ENCODE measurements around the gene ZNF862. TPM values are rescaled to one million over a fixed set of nuclear protein-coding genes. Genes with fewer than 3 reads are reported as not detected.

Gene ZNF862
- total RNA-seq, 1 donor: 8.7 TPM

DNA sequence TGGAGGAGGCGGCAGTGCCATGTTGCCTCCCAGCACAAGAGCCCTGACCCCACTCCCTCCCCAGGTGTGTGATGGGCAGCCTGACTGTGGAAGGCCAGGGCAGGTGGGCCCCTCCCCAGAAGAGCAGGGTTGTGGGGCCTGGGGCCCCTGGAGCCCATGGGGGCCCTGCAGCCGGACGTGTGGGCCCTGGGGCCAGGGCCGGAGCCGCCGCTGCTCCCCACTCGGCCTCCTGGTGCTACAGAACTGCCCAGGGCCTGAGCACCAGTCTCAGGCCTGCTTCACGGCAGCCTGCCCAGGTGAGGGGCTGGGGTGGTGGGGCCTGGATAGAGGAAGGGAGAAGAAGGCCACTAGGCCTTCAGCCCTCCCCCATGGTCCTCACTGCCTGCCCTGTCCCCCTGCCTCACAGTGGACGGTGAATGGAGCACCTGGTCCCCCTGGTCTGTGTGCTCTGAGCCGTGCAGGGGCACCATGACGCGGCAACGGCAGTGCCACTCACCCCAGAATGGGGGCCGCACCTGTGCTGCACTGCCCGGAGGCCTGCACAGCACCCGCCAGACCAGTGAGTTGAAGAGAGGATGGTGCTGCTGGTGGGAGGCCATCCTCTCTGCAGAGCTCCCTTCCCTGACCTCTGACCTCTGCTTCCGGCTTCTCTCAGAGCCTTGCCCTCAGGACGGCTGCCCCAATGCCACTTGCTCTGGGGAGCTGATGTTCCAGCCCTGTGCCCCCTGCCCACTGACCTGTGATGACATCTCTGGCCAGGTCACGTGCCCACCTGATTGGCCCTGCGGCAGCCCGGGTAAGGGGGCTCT, 46.6 kb upstream of the ZNF862 start:
- Histone ChIP-seq H3K9me3 (ENCODE audit: low read depth, low read length) (no peaks in the 10 kb centered on the region), H3K27me3 (ENCODE audit: insufficient read depth, low read length) (peaks cover 4% of the 10 kb centered on the region), H3K4me3 (ENCODE audit: insufficient read depth, low read length) (no peak overlapping the region), H3K36me3 (ENCODE audit: insufficient read depth, low read length) (no peaks in the 10 kb centered on the region), H3K79me2 (ENCODE audit: insufficient read depth, low read length) (no peaks in the 10 kb centered on the region), H3K4me1 (ENCODE audit: insufficient read depth, low read length) (no peaks in the 10 kb centered on the region), H4K20me1 (ENCODE audit: insufficient read depth, low read length) (no peaks in the 10 kb centered on the region), H3K27ac (ENCODE audit: low read depth, low read length) (no peak overlapping the region), H3K4me2 (ENCODE audit: insufficient read depth, low read length) (no peak overlapping the region), H2AFZ (ENCODE audit: low read length) (no peak overlapping the region)
- TF ChIP-seq, protein P1, sequence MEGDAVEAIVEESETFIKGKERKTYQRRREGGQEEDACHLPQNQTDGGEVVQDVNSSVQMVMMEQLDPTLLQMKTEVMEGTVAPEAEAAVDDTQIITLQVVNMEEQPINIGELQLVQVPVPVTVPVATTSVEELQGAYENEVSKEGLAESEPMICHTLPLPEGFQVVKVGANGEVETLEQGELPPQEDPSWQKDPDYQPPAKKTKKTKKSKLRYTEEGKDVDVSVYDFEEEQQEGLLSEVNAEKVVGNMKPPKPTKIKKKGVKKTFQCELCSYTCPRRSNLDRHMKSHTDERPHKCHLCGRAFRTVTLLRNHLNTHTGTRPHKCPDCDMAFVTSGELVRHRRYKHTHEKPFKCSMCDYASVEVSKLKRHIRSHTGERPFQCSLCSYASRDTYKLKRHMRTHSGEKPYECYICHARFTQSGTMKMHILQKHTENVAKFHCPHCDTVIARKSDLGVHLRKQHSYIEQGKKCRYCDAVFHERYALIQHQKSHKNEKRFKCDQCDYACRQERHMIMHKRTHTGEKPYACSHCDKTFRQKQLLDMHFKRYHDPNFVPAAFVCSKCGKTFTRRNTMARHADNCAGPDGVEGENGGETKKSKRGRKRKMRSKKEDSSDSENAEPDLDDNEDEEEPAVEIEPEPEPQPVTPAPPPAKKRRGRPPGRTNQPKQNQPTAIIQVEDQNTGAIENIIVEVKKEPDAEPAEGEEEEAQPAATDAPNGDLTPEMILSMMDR (IDR thresholded peaks at IDR 0.05; ENCODE audit: extremely low read depth, low read depth, low read length): no peak
- DNase-seq (ENCODE audit: insufficient read length, low spot score, missing footprints): no peak

DNA sequence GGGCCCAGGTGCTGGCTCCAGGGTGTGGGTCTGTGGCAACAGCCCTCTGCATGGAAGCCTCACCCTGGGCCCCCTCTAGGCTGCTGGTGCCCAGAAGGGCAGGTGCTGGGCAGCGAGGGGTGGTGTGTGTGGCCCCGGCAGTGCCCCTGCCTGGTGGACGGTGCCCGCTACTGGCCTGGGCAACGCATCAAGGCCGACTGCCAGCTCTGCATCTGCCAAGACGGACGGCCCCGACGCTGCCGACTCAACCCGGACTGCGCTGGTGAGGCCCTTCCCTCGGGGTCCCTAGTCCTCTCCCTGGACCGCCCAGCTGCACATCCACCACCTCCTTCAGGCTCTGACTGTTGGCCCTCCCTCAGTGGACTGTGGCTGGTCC, 46.0 kb upstream of the ZNF862 start:
- DNase-seq (ENCODE audit: insufficient read length, low spot score, missing footprints): no peak
- H3K4me3 ChIP-seq (ENCODE audit: insufficient read depth, low read length): no peak overlapping the region

DNA sequence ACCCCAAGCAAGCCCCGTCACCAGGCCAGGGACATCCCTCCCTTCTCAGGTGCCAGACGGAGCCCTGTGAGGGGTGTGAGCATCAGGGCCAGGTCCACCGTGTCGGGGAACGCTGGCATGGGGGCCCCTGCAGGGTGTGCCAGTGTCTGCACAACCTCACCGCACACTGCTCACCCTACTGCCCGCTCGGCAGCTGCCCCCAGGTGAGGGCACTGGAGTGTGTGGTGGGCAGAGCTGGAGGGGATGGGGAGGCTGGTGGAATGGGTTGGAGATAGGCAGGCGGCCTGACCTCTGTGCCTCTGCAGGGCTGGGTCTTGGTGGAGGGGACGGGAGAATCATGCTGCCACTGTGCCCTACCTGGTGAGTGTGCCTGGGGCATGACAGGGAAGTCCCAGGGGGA, 44.9 kb upstream of the ZNF862 start:
- Histone ChIP-seq H3K4me3 (ENCODE audit: insufficient read depth, low read length) (no peak overlapping the region), H3K9me3 (ENCODE audit: low read depth, low read length) (no peaks in the 10 kb centered on the region), H3K27ac (ENCODE audit: low read depth, low read length) (no peak overlapping the region), H3K36me3 (ENCODE audit: insufficient read depth, low read length) (no peaks in the 10 kb centered on the region), H2AFZ (ENCODE audit: low read length) (no peak overlapping the region), H3K27me3 (ENCODE audit: insufficient read depth, low read length) (peaks cover 4% of the 10 kb centered on the region), H4K20me1 (ENCODE audit: insufficient read depth, low read length) (no peaks in the 10 kb centered on the region), H3K4me1 (ENCODE audit: insufficient read depth, low read length) (no peaks in the 10 kb centered on the region), H3K79me2 (ENCODE audit: insufficient read depth, low read length) (no peaks in the 10 kb centered on the region), H3K4me2 (ENCODE audit: insufficient read depth, low read length) (no peak overlapping the region)
- no peak for DNase-seq (ENCODE audit: insufficient read length, low spot score, missing footprints)
- TF ChIP-seq, protein P1 (IDR thresholded peaks at IDR 0.05; ENCODE audit: extremely low read depth, low read depth, low read length): no peak

More for the DNA sequence above, 46.0 kb upstream of the ZNF862 start:
- Histone ChIP-seq H3K27ac (ENCODE audit: low read depth, low read length) (no peak overlapping the region), H3K36me3 (ENCODE audit: insufficient read depth, low read length) (no peaks in the 10 kb centered on the region), H3K4me1 (ENCODE audit: insufficient read depth, low read length) (no peaks in the 10 kb centered on the region), H2AFZ (ENCODE audit: low read length) (no peak overlapping the region), H3K4me2 (ENCODE audit: insufficient read depth, low read length) (no peak overlapping the region), H3K27me3 (ENCODE audit: insufficient read depth, low read length) (peaks cover 4% of the 10 kb centered on the region), H3K9me3 (ENCODE audit: low read depth, low read length) (no peaks in the 10 kb centered on the region), H4K20me1 (ENCODE audit: insufficient read depth, low read length) (no peaks in the 10 kb centered on the region), H3K79me2 (ENCODE audit: insufficient read depth, low read length) (no peaks in the 10 kb centered on the region)
- TF ChIP-seq, protein P1 (IDR thresholded peaks at IDR 0.05; ENCODE audit: extremely low read depth, low read depth, low read length): no peak

DNA sequence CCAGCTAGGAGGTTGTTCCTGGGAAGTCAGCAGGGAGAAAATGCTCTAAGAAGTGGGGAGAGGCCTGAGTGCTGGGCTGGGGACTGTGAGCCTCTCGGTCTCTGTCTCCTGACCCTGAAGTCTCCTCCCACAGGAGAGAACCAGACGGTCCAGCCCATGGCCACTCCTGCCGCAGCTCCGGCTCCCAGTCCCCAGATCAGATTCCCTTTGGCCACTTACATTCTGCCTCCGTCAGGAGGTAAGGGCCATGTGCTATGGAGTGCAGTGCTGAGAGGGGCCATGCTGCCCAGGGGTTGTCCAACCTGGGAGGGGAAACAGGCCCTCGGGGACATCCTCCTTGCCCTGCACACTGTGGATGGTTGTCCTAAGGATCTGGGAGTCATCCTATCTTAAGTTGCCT, 43.5 kb upstream of the ZNF862 start:
- Histone ChIP-seq H3K4me2 (ENCODE audit: insufficient read depth, low read length) (no peak overlapping the region), H3K27me3 (ENCODE audit: insufficient read depth, low read length) (peaks cover 4% of the 10 kb centered on the region), H3K9me3 (ENCODE audit: low read depth, low read length) (no peaks in the 10 kb centered on the region), H2AFZ (ENCODE audit: low read length) (no peak overlapping the region), H3K4me3 (ENCODE audit: insufficient read depth, low read length) (no peak overlapping the region), H3K36me3 (ENCODE audit: insufficient read depth, low read length) (no peaks in the 10 kb centered on the region), H3K4me1 (ENCODE audit: insufficient read depth, low read length) (no peaks in the 10 kb centered on the region), H4K20me1 (ENCODE audit: insufficient read depth, low read length) (no peaks in the 10 kb centered on the region), H3K27ac (ENCODE audit: low read depth, low read length) (no peak overlapping the region), H3K79me2 (ENCODE audit: insufficient read depth, low read length) (no peaks in the 10 kb centered on the region)
- no peak for DNase-seq (ENCODE audit: insufficient read length, low spot score, missing footprints)
- TF ChIP-seq, protein P1 (IDR thresholded peaks at IDR 0.05; ENCODE audit: extremely low read depth, low read depth, low read length): no peak

All from osteoblast (primary cell).